ENCODE results near the gene ALKBH5.

ALKBH5 gene

GRCh38 chr17:18225121-18225641 is 41.6 kb downstream of the ALKBH5 start, which contains the start of gene LLGL1:
Gene LLGL1, plus strand, starts transcription at chr17:18225635. Its CDS starts 48 bp downstream, at chr17:18225683.
- DNase-seq: peak; percentile 93

- no peak for DNase-seq
Observed at GRCh38 chr17:18225642-18226283, 42.1 kb downstream of the ALKBH5 start.

- DNase-seq: no peak
Observed at GRCh38 chr17:18226284-18226945, 42.8 kb downstream of the ALKBH5 start.

- no peak for DNase-seq
Observed at GRCh38 chr17:18227635-18228034, 44.0 kb downstream of the ALKBH5 start.

- DNase-seq: no peak
Observed at GRCh38 chr17:18228176-18228682, 44.6 kb downstream of the ALKBH5 start.

GRCh38 chr17:18229254-18229653 is 45.6 kb downstream of the ALKBH5 start:
- no peak for DNase-seq

- no peak for DNase-seq
Observed at GRCh38 chr17:18229771-18230170, 46.1 kb downstream of the ALKBH5 start.

GRCh38 chr17:18230288-18231141 is 46.9 kb downstream of the ALKBH5 start:
- no peak for DNase-seq

GRCh38 chr17:18231164-18231563 is 47.5 kb downstream of the ALKBH5 start:
- DNase-seq: no peak

GRCh38 chr17:18233803-18234518 is 50.3 kb downstream of the ALKBH5 start:
- DNase-seq: no peak

- no peak for DNase-seq
Observed at GRCh38 chr17:18234853-18235380, 51.3 kb downstream of the ALKBH5 start.

GRCh38 chr17:18235743-18236256 is 52.2 kb downstream of the ALKBH5 start:
- no peak for DNase-seq

GRCh38 chr17:18236494-18236893 is 52.9 kb downstream of the ALKBH5 start:
- DNase-seq: no peak

GRCh38 chr17:18237461-18237860 is 53.8 kb downstream of the ALKBH5 start:
- DNase-seq: no peak

GRCh38 chr17:18238299-18238698 is 54.7 kb downstream of the ALKBH5 start:
- no peak for DNase-seq

GRCh38 chr17:18240449-18240848 is 56.8 kb downstream of the ALKBH5 start:
- DNase-seq: no peak

- DNase-seq: no peak
Observed at GRCh38 chr17:18241229-18241871, 57.7 kb downstream of the ALKBH5 start.

GRCh38 chr17:18245038-18245776 is 61.6 kb downstream of the ALKBH5 start:
- no peak for DNase-seq

- no peak for DNase-seq
Observed at GRCh38 chr17:18246109-18246725, 62.6 kb downstream of the ALKBH5 start.
